ENCODE measurements around the gene ZCWPW1.
A peak's percentile ranks its signal among the peaks of the same experiment; 100 is the strongest.

Gene ZCWPW1

DNA sequence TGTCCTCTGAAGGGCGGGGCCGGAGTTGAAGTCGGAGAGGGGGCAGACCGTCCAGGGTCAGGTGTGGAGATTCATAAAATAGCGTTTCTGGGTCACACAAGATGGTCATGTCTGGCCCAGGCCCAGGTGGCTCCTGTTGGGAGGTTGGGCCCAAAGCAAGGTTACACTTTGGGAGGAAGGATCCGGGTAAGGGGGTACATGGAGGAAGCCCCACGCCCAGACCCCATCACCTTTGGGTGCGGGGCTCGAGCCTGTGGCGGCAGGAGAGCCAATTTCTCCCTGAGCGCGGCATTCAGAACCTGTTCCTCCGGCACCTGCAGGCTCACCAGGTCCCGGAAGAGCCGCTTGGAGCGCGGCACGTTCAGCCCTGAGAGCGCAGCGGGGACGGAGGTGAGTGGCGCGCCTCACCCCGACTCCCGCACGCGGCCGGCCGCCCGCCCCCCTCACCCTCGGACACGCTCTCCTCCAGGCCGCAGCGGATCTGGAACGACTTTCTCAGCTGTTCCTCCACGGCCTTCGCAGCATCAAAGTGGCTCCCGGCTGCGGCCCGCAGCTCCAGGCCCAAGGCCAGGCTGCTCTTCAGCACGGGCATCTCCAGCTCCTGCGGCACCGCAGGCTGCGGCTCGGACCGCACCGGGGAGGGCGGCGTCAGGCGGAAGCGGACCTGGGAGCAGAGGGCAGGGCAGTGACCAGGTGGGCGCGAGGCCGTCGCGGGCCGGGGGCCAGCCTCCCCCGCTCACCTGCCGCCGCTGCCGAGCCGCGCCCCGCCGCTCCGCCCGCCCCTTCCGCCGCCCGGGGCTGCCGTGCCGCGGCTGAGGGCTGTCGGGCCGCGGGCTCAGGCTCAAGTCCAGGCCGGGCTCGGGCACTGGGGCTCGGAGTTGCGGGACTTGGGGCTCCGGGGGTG is 7.2 kb upstream of the ZCWPW1 start:
- Histone ChIP-seq H3K36me3 (ENCODE audit: control insufficient read depth, insufficient read depth, low read length) (peaks cover 6% of the 10 kb centered on the region), H3K9ac (ENCODE audit: low read length) (peak overlapping the region; percentile 87), H3K4me3 (ENCODE audit: low read length) (peak overlapping the region; percentile 50), H3K27me3 (ENCODE audit: control insufficient read depth, insufficient read depth, low read length) (no peaks in the 10 kb centered on the region), H3K4me1 (ENCODE audit: control insufficient read depth, insufficient read depth, low read length) (peaks cover 29% of the 10 kb centered on the region), H3K9me3 (ENCODE audit: control insufficient read depth, low read length) (no peaks in the 10 kb centered on the region)

GRCh38 chr7:100434297-100435144 is 6.0 kb upstream of the ZCWPW1 start:
- peaks cover 33% of the 10 kb centered on the region for H3K4me1 ChIP-seq (ENCODE audit: control insufficient read depth, insufficient read depth, low read length)
- H3K9me3 ChIP-seq (ENCODE audit: control insufficient read depth, low read length): no peaks in the 10 kb centered on the region
- no peak overlapping the region for H3K4me3 ChIP-seq (ENCODE audit: low read length)
- peaks cover 6% of the 10 kb centered on the region for H3K36me3 ChIP-seq (ENCODE audit: control insufficient read depth, insufficient read depth, low read length)
- no peaks in the 10 kb centered on the region for H3K27me3 ChIP-seq (ENCODE audit: control insufficient read depth, insufficient read depth, low read length)
- H3K9ac ChIP-seq (ENCODE audit: low read length): peak overlapping the region; percentile 87

DNA sequence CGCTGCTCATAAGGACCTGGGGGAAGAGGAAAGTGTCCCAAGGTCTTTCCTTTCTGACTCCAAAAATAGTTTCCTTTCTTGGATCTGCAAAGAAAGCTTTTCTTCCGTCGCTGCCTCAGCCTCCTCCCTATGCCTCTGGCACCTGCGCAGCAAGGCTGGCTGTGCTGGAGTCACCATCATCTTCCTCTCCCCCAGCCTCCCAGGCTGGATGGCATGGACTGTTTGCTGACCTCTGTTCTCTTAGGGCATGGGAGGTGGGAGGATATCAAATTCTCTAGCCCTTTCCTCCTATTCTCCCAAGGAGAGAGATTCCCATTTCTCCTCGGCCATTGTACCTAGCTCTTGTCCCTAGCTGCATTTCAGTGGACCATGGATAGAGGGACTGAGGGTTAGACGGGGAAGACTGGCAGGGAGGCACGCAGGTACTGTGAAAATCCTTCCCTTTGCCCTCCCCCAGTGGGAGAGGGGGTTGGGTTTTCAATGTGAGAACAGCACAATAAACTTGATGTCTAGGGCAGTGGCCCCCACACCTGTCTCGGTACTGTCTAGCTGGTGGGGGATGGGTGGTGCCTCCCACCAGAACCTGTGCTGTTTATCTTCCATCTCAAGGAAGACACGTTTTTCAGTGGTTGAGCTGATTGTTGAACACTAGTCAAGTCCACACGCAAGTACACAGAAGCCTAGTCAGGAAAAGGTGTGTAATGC is 5.2 kb upstream of the ZCWPW1 start:
- Histone ChIP-seq H3K4me1 (ENCODE audit: control insufficient read depth, insufficient read depth, low read length) (peaks cover 33% of the 10 kb centered on the region), H3K9me3 (ENCODE audit: control insufficient read depth, low read length) (no peaks in the 10 kb centered on the region), H3K36me3 (ENCODE audit: control insufficient read depth, insufficient read depth, low read length) (peaks cover 6% of the 10 kb centered on the region), H3K4me3 (ENCODE audit: low read length) (no peak overlapping the region), H3K9ac (ENCODE audit: low read length) (no peak overlapping the region), H3K27me3 (ENCODE audit: control insufficient read depth, insufficient read depth, low read length) (no peaks in the 10 kb centered on the region)

DNA sequence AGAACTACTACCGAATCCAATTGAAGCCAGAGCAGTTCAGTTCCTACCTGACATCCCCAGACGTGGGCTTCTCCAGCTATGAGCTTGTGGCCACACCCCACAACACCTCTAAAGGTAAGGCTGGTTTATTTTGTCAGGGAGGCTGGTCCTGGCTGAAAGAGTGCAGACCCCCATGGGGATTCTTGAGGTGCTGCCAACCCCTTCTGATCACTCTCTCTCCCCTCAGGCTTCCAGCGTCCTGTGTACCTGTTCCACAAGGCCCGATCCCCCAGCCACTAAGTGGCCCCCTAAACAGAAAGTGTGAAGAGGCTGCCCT is 4.7 kb upstream of the ZCWPW1 start:
- Histone ChIP-seq H3K4me1 (ENCODE audit: control insufficient read depth, insufficient read depth, low read length) (peaks cover 33% of the 10 kb centered on the region), H3K27me3 (ENCODE audit: control insufficient read depth, insufficient read depth, low read length) (no peaks in the 10 kb centered on the region), H3K9me3 (ENCODE audit: control insufficient read depth, low read length) (no peaks in the 10 kb centered on the region), H3K36me3 (ENCODE audit: control insufficient read depth, insufficient read depth, low read length) (peaks cover 6% of the 10 kb centered on the region), H3K9ac (ENCODE audit: low read length) (no peak overlapping the region), H3K4me3 (ENCODE audit: low read length) (no peak overlapping the region)

- Histone ChIP-seq H3K4me1 (ENCODE audit: control insufficient read depth, insufficient read depth, low read length) (peaks cover 37% of the 10 kb centered on the region), H3K9ac (ENCODE audit: low read length) (no peak overlapping the region), H3K4me3 (ENCODE audit: low read length) (no peak overlapping the region), H3K36me3 (ENCODE audit: control insufficient read depth, insufficient read depth, low read length) (peaks cover 6% of the 10 kb centered on the region), H3K9me3 (ENCODE audit: control insufficient read depth, low read length) (no peaks in the 10 kb centered on the region), H3K27me3 (ENCODE audit: control insufficient read depth, insufficient read depth, low read length) (no peaks in the 10 kb centered on the region)
Observed at GRCh38 chr7:100432621-100433275, 4.2 kb upstream of the ZCWPW1 start.

DNA sequence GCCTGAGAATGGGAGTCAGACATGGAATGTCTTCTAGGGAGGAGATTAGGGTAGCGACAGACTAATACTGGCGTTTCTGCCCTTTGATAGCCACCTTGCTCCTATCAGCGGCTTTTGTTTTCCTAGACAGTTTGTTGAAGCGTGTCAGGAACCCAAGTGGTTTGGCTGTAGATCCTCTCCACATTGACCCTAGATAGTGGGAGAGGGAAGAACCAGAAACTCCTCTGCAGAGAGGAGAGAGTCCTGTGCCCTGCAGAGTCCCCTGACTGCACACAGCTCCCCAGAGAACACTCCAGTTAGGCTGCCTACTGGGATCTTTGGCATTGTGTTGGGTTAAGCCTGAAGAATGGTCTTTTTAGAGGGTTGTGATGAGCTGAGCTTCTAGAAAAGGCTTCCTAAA is 3.5 kb upstream of the ZCWPW1 start:
- Histone ChIP-seq H3K36me3 (ENCODE audit: control insufficient read depth, insufficient read depth, low read length) (peaks cover 6% of the 10 kb centered on the region), H3K9me3 (ENCODE audit: control insufficient read depth, low read length) (no peaks in the 10 kb centered on the region), H3K9ac (ENCODE audit: low read length) (peak overlapping the region; percentile 13), H3K4me3 (ENCODE audit: low read length) (no peak overlapping the region), H3K4me1 (ENCODE audit: control insufficient read depth, insufficient read depth, low read length) (peaks cover 38% of the 10 kb centered on the region), H3K27me3 (ENCODE audit: control insufficient read depth, insufficient read depth, low read length) (no peaks in the 10 kb centered on the region)

DNA sequence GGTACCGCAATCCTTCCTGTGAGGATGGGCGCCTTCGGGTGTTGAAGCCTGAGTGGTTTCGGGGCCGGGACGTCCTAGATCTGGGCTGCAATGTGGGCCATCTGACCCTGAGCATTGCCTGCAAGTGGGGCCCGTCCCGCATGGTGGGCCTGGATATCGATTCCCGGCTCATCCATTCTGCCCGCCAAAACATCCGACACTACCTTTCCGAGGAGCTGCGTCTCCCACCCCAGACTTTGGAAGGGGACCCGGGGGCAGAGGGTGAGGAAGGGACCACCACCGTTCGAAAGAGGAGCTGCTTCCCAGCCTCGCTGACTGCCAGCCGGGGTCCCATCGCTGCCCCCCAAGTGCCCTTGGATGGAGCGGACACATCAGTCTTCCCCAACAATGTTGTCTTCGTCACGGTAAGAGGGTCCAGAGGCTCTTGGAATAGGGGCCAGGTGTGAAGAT is 2.8 kb upstream of the ZCWPW1 start:
- Histone ChIP-seq H3K9ac (ENCODE audit: low read length) (peak overlapping the region; percentile 92), H3K4me1 (ENCODE audit: control insufficient read depth, insufficient read depth, low read length) (peaks cover 34% of the 10 kb centered on the region), H3K36me3 (ENCODE audit: control insufficient read depth, insufficient read depth, low read length) (peaks cover 6% of the 10 kb centered on the region)

GRCh38 chr7:100430493-100431285 is 2.2 kb upstream of the ZCWPW1 start:
- Histone ChIP-seq H3K27me3 (ENCODE audit: control insufficient read depth, insufficient read depth, low read length) (no peaks in the 10 kb centered on the region), H3K4me1 (ENCODE audit: control insufficient read depth, insufficient read depth, low read length) (peaks cover 34% of the 10 kb centered on the region), H3K4me3 (ENCODE audit: low read length) (peak overlapping the region; percentile 64), H3K9ac (ENCODE audit: low read length) (peak overlapping the region; percentile 92), H3K9me3 (ENCODE audit: control insufficient read depth, low read length) (no peaks in the 10 kb centered on the region), H3K36me3 (ENCODE audit: control insufficient read depth, insufficient read depth, low read length) (peaks cover 6% of the 10 kb centered on the region)

More for the DNA sequence above, 2.8 kb upstream of the ZCWPW1 start:
- no peaks in the 10 kb centered on the region for H3K27me3 ChIP-seq (ENCODE audit: control insufficient read depth, insufficient read depth, low read length)
- no peak overlapping the region for H3K4me3 ChIP-seq (ENCODE audit: low read length)
- H3K9me3 ChIP-seq (ENCODE audit: control insufficient read depth, low read length): no peaks in the 10 kb centered on the region

- Histone ChIP-seq H3K4me3 (ENCODE audit: low read length) (peak within 1 kb of the TSS; percentile 64), H3K36me3 (ENCODE audit: control insufficient read depth, insufficient read depth, low read length) (peaks cover 6% of the 10 kb centered on the region), H3K27me3 (ENCODE audit: control insufficient read depth, insufficient read depth, low read length) (no peaks in the 10 kb centered on the region), H3K9ac (ENCODE audit: low read length) (peak within 1 kb of the TSS; percentile 92), H3K9me3 (ENCODE audit: control insufficient read depth, low read length) (no peaks in the 10 kb centered on the region), H3K4me1 (ENCODE audit: control insufficient read depth, insufficient read depth, low read length) (peaks cover 27% of the 10 kb centered on the region)
Observed at GRCh38 chr7:100429637-100430492, 1.4 kb upstream of the ZCWPW1 start, which contains the start of gene MEPCE. TSS of gene MEPCE (plus strand) at chr7:100429831. CDS start at chr7:100430019, 188 bp downstream.

DNA sequence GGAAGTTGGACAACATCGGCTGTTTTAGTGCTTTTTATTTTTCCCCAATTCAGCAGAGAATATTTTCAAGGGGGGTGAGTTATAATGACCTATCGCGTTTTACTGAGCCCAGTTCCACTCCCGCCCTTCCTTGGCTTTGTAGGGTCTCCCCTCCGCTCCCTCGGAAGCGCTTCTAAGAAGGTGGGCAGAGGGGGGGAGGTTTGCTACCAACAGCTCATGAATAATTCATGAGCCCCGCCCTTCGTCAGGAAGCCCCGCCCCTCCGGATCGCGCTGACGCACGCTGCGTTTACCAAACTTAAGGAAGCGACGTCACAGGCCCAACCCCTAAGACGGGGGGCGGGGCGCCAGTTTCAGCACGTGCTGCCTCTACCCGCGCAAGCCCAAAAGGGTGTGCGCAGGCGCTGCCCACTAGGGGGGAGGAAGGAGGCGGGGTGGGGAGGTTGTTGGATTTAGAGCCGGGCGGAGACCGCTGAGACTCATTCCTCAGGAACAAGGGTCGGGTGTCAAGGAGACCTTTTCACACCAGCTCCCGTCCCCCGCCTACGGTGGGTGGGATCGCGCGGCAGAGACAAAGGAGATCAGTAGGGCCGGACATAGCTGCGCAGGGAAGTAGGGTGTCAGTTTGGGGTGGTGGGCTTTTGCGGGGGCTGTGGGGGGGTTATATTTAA is 599 bp upstream of the ZCWPW1 start:
- no peaks in the 10 kb centered on the region for H3K27me3 ChIP-seq (ENCODE audit: control insufficient read depth, insufficient read depth, low read length)
- H3K9ac ChIP-seq (ENCODE audit: low read length): peak overlapping the region; percentile 92
- peaks cover 6% of the 10 kb centered on the region for H3K36me3 ChIP-seq (ENCODE audit: control insufficient read depth, insufficient read depth, low read length)
- peak overlapping the region; percentile 64 for H3K4me3 ChIP-seq (ENCODE audit: low read length)
- peaks cover 21% of the 10 kb centered on the region for H3K4me1 ChIP-seq (ENCODE audit: control insufficient read depth, insufficient read depth, low read length)
- H3K9me3 ChIP-seq (ENCODE audit: control insufficient read depth, low read length): no peaks in the 10 kb centered on the region

All from mucosa of stomach (tissue), 1 donor.